Stimulated activated CD8-positive, alpha-beta memory T cell treated with anti-CD3 and anti-CD28 coated beads, Interleukin-7, amount 100 ng/mL, for 48 hours (primary cell): ENCODE measurements around the gene RIPOR2.

ENCODE experiments used
- DNase-seq, 2 donors: peaks; one replicate each; pipeline ENCODE4 v3.0.0-alpha.2; 2020; ENCODE audit warnings: low read depth in 1 of 2; ENCODE audit errors: extremely low read depth in 1 of 2

RIPOR2 gene

GRCh38 chr6:24851086-24851485 is 84.7 kb downstream of the RIPOR2 start:
- no peak for DNase-seq

- DNase-seq = no peak
Observed at GRCh38 chr6:24849713-24850112, 86.0 kb downstream of the RIPOR2 start.

- DNase-seq = no peak
Observed at GRCh38 chr6:24848461-24848860, 87.3 kb downstream of the RIPOR2 start.

- no peak for DNase-seq
Observed at GRCh38 chr6:24847402-24847801, 88.4 kb downstream of the RIPOR2 start.

- DNase-seq = no peak
Observed at GRCh38 chr6:24845578-24845977, 90.2 kb downstream of the RIPOR2 start.

GRCh38 chr6:24844903-24845302 is 90.9 kb downstream of the RIPOR2 start:
- no peak for DNase-seq

GRCh38 chr6:24844061-24844460 is 91.7 kb downstream of the RIPOR2 start:
- no peak for DNase-seq

- no peak for DNase-seq
Observed at GRCh38 chr6:24840187-24840586, 95.6 kb downstream of the RIPOR2 start.

GRCh38 chr6:24838994-24839393 is 96.8 kb downstream of the RIPOR2 start:
- no peak for DNase-seq

- no peak for DNase-seq
Observed at GRCh38 chr6:24838081-24838480, 97.7 kb downstream of the RIPOR2 start.

- DNase-seq = no peak
Observed at GRCh38 chr6:24836109-24836508, 99.7 kb downstream of the RIPOR2 start.

GRCh38 chr6:24833711-24834386 is 101.9 kb downstream of the RIPOR2 start:
- no peak for DNase-seq

GRCh38 chr6:24832794-24833193 is 103.0 kb downstream of the RIPOR2 start:
- no peak for DNase-seq

- DNase-seq = no peak
Observed at GRCh38 chr6:24831771-24832716, 103.7 kb downstream of the RIPOR2 start.

- no peak for DNase-seq
Observed at GRCh38 chr6:24829657-24830056, 106.1 kb downstream of the RIPOR2 start.

- DNase-seq = no peak
Observed at GRCh38 chr6:24827970-24828369, 107.8 kb downstream of the RIPOR2 start.

- DNase-seq = no peak
Observed at GRCh38 chr6:24827162-24827561, 108.6 kb downstream of the RIPOR2 start.

- DNase-seq = no peak
Observed at GRCh38 chr6:24825130-24825630, 110.6 kb downstream of the RIPOR2 start.

- no peak for DNase-seq
Observed at GRCh38 chr6:24824142-24824938, 111.4 kb downstream of the RIPOR2 start.

GRCh38 chr6:24823185-24823584 is 112.6 kb downstream of the RIPOR2 start:
- DNase-seq = no peak

- DNase-seq = no peak
Observed at GRCh38 chr6:24822696-24823095, 113.1 kb downstream of the RIPOR2 start.
